SK-N-MC (cell line): Measurements from ENCODE around the gene NOXA1.

Source experiments
- EZH2 ChIP-seq: fragments of 200-600 bp; sonication (generic); IDR thresholded peaks from one replicate; pipeline ENCODE4 v1.6.1; 2017; ENCODE audit warnings: antibody characterized with exemption
- POLR2AphosphoS5 ChIP-seq: IDR thresholded peaks from 2 replicates; pipeline ENCODE4 v1.6.1; 2012; ENCODE audit warnings: mild to moderate bottlenecking, low read depth, low read length, borderline replicate concordance

DNA sequence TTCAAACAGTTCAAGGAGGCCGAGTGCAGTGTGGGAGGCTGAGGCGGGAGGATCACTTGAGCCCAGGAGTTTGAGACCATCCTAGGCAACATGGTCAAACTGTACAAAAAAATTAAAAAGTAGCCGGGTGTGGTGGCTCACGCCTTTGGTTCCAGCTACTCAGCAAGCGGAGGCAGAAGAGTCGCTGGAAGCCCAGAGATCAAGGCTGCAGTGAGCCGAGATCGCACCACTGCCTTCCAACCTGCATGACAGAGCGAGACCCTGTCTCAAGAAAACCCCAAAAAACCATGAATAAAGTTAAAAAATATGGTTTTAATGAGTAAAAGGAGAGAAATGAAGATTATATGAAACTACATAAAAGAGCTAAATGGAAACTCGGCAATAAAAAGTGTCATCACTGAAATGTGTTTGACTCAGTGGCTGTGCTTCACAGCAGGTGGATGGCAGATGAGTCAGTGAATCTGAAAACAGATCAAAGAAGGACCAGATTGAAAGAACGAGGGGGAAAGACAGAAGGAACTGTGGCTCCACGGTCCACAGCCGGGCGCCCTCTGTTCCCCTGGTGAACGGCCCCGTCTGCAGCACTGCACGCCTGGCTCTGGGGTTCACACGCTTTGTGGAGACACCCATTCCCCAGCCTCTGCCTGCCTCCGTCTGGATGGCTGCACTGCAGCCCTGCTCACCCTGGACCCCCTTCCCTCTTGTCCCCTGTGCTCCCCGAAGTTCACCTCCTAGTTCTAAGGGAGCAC is 25.3 kb upstream of the NOXA1 start:
- TF ChIP-seq POLR2AphosphoS5 (no peak), EZH2 (no peak)
